IPS-18c (cell line): Measurements from ENCODE around the gene GPR156.

ENCODE experiments used
- H3K4me3 ChIP-seq: 2 replicates; pipeline ENCODE4 v1.7.0; 2013; ENCODE audit warnings: low read depth, mild to moderate bottlenecking, low read length, moderate library complexity; ENCODE audit not compliant: insufficient read depth
- H3K9me3 ChIP-seq: one replicate; pipeline ENCODE4 v1.6.1; 2013; ENCODE audit warnings: mild to moderate bottlenecking, low read length, moderate library complexity; ENCODE audit not compliant: control insufficient read depth, insufficient read depth

Gene GPR156

DNA sequence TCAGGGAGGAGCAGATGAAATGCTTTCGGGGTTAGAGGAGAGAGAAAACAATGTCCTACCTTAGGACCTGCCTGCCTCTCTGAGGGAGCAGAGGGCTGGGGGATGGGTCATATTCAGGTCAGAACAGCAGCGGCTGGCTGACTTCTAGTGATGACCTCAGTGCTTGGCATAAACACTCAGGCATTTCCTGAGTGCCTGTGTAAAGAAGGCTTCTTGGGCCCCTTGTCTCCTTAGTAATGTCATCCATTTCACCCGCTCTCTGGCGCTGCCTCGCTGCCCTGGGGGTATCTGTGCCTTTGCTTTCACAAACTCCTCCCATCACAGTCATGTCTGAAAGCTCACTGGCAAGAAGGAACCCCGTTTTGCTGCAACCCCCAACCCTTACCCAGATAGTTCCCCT is 107.9 kb downstream of the GPR156 start:
- Histone ChIP-seq H3K9me3 (no peaks in the 10 kb centered on the region), H3K4me3 (no peak overlapping the region)

GRCh38 chr3:120174811-120175539 is 110.0 kb downstream of the GPR156 start:
- H3K9me3 ChIP-seq = no peaks in the 10 kb centered on the region
- no peak overlapping the region for H3K4me3 ChIP-seq

- no peak overlapping the region for H3K4me3 ChIP-seq
- no peaks in the 10 kb centered on the region for H3K9me3 ChIP-seq
Observed at GRCh38 chr3:120173056-120173675, 111.9 kb downstream of the GPR156 start.

GRCh38 chr3:120172070-120172469 is 113.0 kb downstream of the GPR156 start:
- Histone ChIP-seq H3K9me3 (no peaks in the 10 kb centered on the region), H3K4me3 (no peak overlapping the region)

GRCh38 chr3:120171134-120171873 is 113.7 kb downstream of the GPR156 start:
- no peaks in the 10 kb centered on the region for H3K9me3 ChIP-seq

DNA sequence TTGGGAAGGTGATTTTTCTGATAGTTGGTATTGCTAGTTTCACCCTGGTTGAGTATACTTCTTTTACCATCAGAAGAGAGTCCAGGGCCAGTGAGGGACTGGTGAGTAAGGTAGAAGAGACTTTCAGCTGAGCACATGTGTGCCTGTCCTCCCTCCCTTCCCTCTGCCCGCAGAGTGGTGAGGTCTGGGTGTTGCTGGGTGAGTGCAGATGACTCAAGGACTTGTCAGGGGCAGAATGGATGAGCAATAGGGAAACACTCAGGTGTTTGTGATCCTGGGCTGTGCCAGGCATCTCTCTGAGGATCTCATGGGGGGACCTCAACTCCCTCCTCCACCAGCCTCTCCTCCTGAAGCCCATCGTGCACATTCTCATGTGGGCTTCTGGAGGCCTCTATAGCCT is 114.8 kb downstream of the GPR156 start:
- H3K4me3 ChIP-seq = no peak overlapping the region
- no peaks in the 10 kb centered on the region for H3K9me3 ChIP-seq

More at GRCh38 chr3:120171134-120171873, 113.7 kb downstream of the GPR156 start:
- no peak overlapping the region for H3K4me3 ChIP-seq

DNA sequence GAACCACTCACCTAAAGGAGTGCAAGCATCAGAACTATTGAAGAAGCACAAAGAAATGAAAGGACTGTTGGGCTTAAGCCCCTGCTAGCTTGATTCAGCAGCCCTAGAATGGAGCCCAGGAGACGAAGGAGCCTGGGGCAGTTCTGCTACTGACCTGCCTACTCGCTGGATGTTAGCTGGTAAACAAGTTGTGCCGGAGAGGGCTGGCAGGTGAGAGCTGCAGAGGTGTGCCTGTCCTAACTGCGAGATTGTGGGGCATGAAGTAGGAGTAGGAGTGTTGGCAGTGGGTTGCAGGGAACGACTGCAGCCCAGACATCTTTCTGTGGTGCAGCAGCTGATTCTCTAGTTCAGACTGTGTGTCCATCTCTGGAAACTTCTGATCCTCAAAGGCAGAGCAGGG is 115.6 kb downstream of the GPR156 start:
- Histone ChIP-seq H3K4me3 (no peak overlapping the region), H3K9me3 (no peaks in the 10 kb centered on the region)

DNA sequence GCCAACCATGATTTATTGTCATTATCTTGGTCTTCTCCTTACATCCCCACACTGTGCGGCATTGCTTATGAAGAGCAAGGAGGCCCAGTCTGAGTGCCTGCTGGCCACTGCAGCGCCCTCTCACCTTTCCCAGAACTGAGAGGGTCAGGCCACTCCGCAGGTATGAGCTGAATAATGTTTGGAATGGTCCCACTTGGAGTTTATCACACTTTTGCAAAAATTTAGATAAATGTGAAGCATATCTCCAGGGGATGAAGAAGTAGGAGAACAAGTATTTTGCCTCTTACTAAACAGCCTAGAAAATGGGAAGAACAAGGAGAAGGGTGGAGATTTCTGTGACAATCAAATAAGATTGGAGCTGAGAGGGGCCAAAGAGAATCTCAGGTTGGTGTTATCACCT is 116.4 kb downstream of the GPR156 start:
- H3K9me3 ChIP-seq = no peaks in the 10 kb centered on the region
- H3K4me3 ChIP-seq = no peak overlapping the region

- H3K9me3 ChIP-seq = no peaks in the 10 kb centered on the region
- H3K4me3 ChIP-seq = no peak overlapping the region
Observed at GRCh38 chr3:120168038-120168437, 117.0 kb downstream of the GPR156 start.

- Histone ChIP-seq H3K9me3 (no peaks in the 10 kb centered on the region), H3K4me3 (no peak overlapping the region)
Observed at GRCh38 chr3:120167488-120167887, 117.5 kb downstream of the GPR156 start.

DNA sequence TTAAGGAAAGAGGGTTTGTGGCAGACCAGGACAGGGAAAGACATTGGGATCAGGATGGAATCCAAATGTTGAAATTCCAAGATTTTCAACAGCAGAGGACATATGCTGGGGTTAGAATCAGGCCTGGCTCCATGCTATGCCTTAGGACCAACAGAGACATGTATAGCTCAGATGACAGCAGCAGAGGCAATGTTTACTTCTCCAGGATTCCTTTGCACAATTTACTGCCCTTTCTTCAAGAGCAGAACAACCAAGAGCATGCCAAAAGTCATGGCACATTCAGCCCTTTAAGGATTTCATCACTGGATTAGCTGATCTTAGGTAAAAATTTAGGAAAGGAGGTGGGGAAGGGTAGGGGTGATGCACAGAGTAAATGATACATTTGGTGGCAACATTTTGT is 121.2 kb downstream of the GPR156 start:
- H3K9me3 ChIP-seq = no peaks in the 10 kb centered on the region
- H3K4me3 ChIP-seq = no peak overlapping the region

DNA sequence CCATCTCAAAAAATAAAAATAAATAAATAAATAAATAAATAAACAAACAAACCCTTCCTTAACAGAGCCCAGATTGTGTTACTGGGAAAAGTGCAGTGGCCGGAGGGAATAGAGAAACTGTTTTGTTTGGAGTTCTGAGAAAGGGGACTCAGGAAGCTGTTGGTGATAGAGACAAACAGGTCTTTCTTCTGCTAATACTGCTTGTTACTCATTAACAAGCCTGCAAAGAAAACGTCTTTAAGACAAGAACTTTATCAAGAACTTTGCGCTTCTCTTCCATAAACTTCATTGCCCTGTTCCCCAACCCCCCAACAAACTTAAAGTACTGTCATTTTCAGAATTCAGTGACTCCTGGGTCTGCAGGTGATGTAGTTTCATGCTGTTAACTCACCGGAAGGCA is 122.0 kb downstream of the GPR156 start:
- no peak overlapping the region for H3K4me3 ChIP-seq
- no peaks in the 10 kb centered on the region for H3K9me3 ChIP-seq

GRCh38 chr3:120162400-120162799 is 122.6 kb downstream of the GPR156 start:
- Histone ChIP-seq H3K9me3 (no peaks in the 10 kb centered on the region), H3K4me3 (no peak overlapping the region)

GRCh38 chr3:120161902-120162301 is 123.1 kb downstream of the GPR156 start:
- Histone ChIP-seq H3K9me3 (no peaks in the 10 kb centered on the region), H3K4me3 (no peak overlapping the region)

DNA sequence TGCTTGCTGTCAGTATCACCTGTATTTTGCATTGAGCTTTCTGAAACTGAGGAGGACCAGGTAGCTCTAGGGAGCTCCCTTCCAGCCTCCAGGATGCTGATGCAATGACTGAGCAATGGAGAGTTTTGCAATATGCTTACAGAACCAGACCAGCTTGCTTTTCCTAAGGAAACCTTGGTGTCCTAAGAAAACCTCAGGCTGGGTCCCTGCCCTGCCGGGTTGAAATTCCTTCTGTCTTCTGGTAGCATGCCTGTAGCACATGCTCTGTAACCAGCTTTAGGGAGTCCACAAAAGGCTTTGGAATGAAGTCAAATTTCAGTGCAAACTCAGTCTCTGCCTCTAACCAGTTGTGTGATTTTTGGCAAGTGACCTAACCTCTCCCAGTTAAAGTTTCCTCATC is 125.0 kb downstream of the GPR156 start:
- Histone ChIP-seq H3K9me3 (peaks cover 4% of the 10 kb centered on the region), H3K4me3 (no peak overlapping the region)

- peaks cover 4% of the 10 kb centered on the region for H3K9me3 ChIP-seq
- no peak overlapping the region for H3K4me3 ChIP-seq
Observed at GRCh38 chr3:120157681-120158080, 127.3 kb downstream of the GPR156 start.

DNA sequence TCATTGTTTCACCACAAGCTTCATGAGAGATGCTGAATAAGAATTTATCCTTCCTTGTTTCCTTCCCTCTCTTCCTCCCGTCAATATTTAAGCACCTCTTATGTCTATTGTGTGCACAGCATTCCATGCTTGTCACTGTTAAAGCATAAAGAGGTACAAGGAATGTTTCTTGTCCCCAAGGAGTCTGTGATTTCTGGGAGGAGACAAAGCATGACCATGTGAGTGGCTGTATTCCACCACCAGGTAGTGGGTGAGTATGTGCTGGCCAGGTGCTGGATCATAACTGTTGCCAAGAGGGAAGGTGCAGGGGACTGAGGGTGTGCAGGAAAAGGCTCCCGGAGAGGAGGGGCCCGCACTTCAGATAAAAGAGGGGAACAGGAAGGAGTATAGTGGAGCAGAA is 127.9 kb downstream of the GPR156 start:
- Histone ChIP-seq H3K4me3 (no peak overlapping the region; the same call in 1 of the 2 replicates), H3K9me3 (peaks cover 4% of the 10 kb centered on the region)

DNA sequence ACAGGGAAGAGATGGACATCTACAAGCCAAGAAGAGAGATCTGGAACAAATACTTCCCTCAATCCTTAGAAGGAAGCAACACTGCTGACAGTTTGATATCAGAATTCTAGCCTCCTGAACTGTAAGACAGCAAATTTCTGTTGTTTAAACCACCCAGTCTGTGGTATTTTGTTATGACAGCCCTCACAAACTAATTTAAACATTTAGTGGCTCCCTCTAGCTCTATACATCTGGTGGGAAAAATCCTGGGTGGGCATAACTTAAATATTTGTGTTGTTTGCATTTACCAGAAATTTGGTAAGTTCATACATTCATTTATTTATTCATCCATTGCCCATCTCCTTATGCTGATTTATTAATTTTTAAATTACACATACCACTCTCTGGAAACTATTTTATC is 128.3 kb downstream of the GPR156 start:
- no peak overlapping the region for H3K4me3 ChIP-seq
- H3K9me3 ChIP-seq = peaks cover 4% of the 10 kb centered on the region
